Right lobe of liver (tissue), 6 donors: ENCODE measurements around the gene ARID3B. TPM values are rescaled to one million over a fixed set of nuclear protein-coding genes. Genes with fewer than 3 reads are reported as not detected.
"Not testable (repeated sequence)": the region's sequence is repeated elsewhere in the genome, so short reads cannot be mapped to it uniquely, and the experiment has no call there.

Experiments
- ATAC-seq, 4 donors: fragments of 200-7000 bp; cut with Tn5 transposase; one replicate each; pipeline ENCODE4 v1.9.1; 2020; ENCODE audit warnings: mild to moderate bottlenecking in 4 of 4, moderate library complexity in 4 of 4
- DNase-seq, 3 donors: peaks; one replicate each; pipeline ENCODE4 v3.0.0-alpha.2; 2020
- H3K27ac ChIP-seq, 3 donors: fragments of 200-600 bp; one replicate each; pipeline ENCODE4 v1.8.0; 2022
- H3K27me3 ChIP-seq, 2 donors: fragments of 200-600 bp; one replicate each; pipeline ENCODE4 v1.8.0; 2022
- H3K36me3 ChIP-seq, 4 donors: fragments of 200-600 bp; sonication (generic) in 1 of 4; one replicate each; pipeline versions ENCODE4 v1.5.1 to v1.8.0; 2017 to 2022; ENCODE audit warnings: control low read depth in 1 of 4
- H3K4me1 ChIP-seq, 4 donors: fragments of 200-600 bp; sonication (generic) in 1 of 4; one replicate each; pipeline versions ENCODE4 v1.5.1 to v1.8.0; 2017 to 2022; ENCODE audit warnings: control low read depth in 1 of 4
- H3K4me3 ChIP-seq, 3 donors: fragments of 200-600 bp; one replicate each; pipeline ENCODE4 v1.8.0; 2022
- H3K9me3 ChIP-seq, 4 donors: fragments of 200-600 bp; sonication (generic) in 1 of 4; one replicate each; pipeline versions ENCODE4 v1.5.1 to v1.8.0; 2017 to 2022; ENCODE audit warnings: control low read depth in 1 of 4
- POLR2A ChIP-seq: fragments of 450-650 bp; IDR thresholded peaks from one replicate; pipeline ENCODE4 v1.6.1; 2017; ENCODE audit warnings: antibody characterized with exemption, mild to moderate bottlenecking
- WGBS: methylation state at CpG from one replicate; pipeline ENCODE4 v1.1.6; 2018; ENCODE audit warnings: low coverage, low lambda C conversion rate; ENCODE audit not compliant: insufficient coverage; ENCODE audit errors: missing lambda C conversion rate; 5-methylcytosine and 5-hydroxymethylcytosine counted together
- intact Hi-C, 2 donors: fragments of 100-400 bp; cut with DNase I; formaldehyde crosslinking; loops; one replicate each; pipeline versions ENCODE4 v1.11.2 to v1.14.1; 2022
- total RNA-seq, 6 experiments: library from RNA; depleted of rRNA in 2 of 6; stranded (reverse); fragments of >200 nt in 2 of 6; fragmentation: NEBNext Ultra II Directional in 3 of 6; extraction: Animal tissue kit (Norgen Biotek cat#: 25700) in 3 of 6; gene quantifications; one replicate each; pipeline versions ENCODE4 v1.1.0 to v1.2.4, GENCODE V29; 2016 to 2023
- TF ChIP-seq, protein P1 (sequence below), 4 donors: fragments of 200-600 bp in 3 of 4; fragments of 450-650 bp in 1 of 4; IDR thresholded peaks; one replicate each; pipeline versions ENCODE4 v1.5.1 to v1.8.0; 2016 to 2022; ENCODE audit warnings: antibody characterized with exemption in 4 of 4, mild to moderate bottlenecking in 2 of 4
- donor health status: DM: no; HTN: yes; CAD: no.
- donor health status: DM: no; HTN: no; CAD: no.
- donor health status: DM: no; HTN: no; CAD: no.
- donor health status: DM: no; HTN: yes; CAD: no.
- donor health status: DM: no; HTN: yes; CAD: no.

The ARID3B gene
- total RNA-seq, 6 experiments from 2014 or later: 1.5 to 3.2 (median 2.3) TPM

DNA sequence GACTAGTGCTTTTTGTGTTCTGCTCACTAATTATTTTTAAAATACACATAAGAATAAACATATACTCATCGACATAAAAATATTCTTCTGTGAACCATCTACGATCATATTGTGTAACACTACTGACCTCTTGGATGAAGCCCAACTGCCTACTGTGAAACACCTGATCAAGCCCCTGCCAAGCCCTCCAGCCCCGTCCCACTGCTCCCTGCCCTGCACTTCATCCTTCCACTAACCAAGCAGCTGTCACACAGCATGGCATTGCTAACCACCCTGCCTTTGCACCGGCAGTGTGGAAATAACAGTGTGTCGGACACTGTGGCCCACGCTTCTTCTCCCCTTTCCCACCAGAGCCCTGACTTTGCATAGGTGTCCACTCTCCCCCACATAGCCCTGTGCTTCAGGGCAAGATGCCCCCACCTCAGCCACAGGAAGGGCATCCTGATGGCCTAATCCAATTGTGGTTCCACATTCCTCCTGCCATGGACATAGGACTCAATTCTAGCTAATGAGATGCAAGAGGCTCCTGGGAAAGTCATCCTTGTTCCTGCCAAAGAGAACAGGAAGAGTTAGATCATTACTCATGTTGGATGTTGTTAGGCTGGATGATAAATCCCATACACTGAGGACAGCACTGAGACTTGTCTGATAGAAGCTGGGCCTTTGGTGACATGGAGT, 35.0 kb upstream of the ARID3B start:
- no peak overlapping the region for H3K4me3 ChIP-seq
- ATAC-seq: no peak
- no peak overlapping the region for H3K27ac ChIP-seq
- H3K36me3 ChIP-seq: no peaks in the 10 kb centered on the region
- TF ChIP-seq POLR2A: no peak
- TF ChIP-seq, protein P1, sequence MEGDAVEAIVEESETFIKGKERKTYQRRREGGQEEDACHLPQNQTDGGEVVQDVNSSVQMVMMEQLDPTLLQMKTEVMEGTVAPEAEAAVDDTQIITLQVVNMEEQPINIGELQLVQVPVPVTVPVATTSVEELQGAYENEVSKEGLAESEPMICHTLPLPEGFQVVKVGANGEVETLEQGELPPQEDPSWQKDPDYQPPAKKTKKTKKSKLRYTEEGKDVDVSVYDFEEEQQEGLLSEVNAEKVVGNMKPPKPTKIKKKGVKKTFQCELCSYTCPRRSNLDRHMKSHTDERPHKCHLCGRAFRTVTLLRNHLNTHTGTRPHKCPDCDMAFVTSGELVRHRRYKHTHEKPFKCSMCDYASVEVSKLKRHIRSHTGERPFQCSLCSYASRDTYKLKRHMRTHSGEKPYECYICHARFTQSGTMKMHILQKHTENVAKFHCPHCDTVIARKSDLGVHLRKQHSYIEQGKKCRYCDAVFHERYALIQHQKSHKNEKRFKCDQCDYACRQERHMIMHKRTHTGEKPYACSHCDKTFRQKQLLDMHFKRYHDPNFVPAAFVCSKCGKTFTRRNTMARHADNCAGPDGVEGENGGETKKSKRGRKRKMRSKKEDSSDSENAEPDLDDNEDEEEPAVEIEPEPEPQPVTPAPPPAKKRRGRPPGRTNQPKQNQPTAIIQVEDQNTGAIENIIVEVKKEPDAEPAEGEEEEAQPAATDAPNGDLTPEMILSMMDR (IDR thresholded peaks at IDR 0.05): no peak
- intact Hi-C loops: no loop called here
- H3K9me3 ChIP-seq: no peaks in the 10 kb centered on the region
- WGBS: 55% methylated on average over 6 of the region's 6 CpGs
- H3K27me3 ChIP-seq: no peaks in the 10 kb centered on the region
- DNase-seq: no peak
- no peaks in the 10 kb centered on the region for H3K4me1 ChIP-seq

DNA sequence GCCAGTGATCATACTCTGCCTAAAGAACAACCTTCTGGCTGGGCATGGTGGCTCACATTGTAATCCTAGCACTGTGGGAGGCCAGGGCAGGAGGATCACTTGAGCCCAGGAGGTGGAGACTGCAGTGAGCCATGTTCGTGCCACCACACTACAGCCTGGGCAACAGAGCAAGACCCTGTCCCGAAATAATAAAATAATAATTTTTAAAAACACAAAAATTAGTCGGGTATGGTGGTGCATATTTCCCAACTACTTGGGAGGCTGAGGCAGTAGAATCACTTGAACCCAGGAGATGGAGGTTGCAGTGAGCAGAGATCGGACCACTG, 34.5 kb upstream of the ARID3B start:
- ATAC-seq (no peak), DNase-seq (no peak)
- no peaks in the 10 kb centered on the region for H3K27me3 ChIP-seq
- H3K4me1 ChIP-seq: no peaks in the 10 kb centered on the region
- intact Hi-C loops: no loop called here
- 100% methylated on average over 1 of the region's 4 CpGs for WGBS
- TF ChIP-seq, protein P1 (IDR thresholded peaks at IDR 0.05): no peak
- no peak for TF ChIP-seq POLR2A
- no peaks in the 10 kb centered on the region for H3K36me3 ChIP-seq
- no peak overlapping the region for H3K4me3 ChIP-seq
- H3K27ac ChIP-seq: no peak overlapping the region
- H3K9me3 ChIP-seq: no peaks in the 10 kb centered on the region

DNA sequence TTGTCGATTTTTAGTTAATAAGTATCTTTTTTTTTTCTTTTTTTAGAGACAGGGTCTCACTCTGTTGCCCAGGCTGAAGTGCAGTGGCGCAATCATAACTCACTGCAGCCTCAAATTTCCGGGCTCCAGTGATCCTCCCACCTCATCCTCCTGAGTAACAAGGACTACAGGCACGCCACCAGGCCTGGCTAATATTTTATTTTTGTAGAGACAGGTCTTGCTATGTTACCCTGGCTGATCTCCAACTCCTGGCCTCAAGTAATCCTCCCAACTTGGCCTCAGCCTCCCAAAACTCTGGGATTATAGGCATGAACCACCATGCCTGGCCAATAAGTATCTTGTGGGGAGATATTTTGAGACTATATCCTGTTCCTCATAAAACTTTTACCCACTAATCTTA, 29.4 kb upstream of the ARID3B start:
- Histone ChIP-seq H3K36me3 (no peaks in the 10 kb centered on the region), H3K27me3 (no peaks in the 10 kb centered on the region), H3K27ac (no peak overlapping the region), H3K4me3 (no peak overlapping the region), H3K4me1 (no peaks in the 10 kb centered on the region), H3K9me3 (no peaks in the 10 kb centered on the region)
- no peak for DNase-seq
- no peak for ATAC-seq
- TF ChIP-seq POLR2A: no peak
- TF ChIP-seq, protein P1 (IDR thresholded peaks at IDR 0.05): no peak
- 43% methylated on average over 4 of the region's 4 CpGs for WGBS
- intact Hi-C loops: no loop called here

DNA sequence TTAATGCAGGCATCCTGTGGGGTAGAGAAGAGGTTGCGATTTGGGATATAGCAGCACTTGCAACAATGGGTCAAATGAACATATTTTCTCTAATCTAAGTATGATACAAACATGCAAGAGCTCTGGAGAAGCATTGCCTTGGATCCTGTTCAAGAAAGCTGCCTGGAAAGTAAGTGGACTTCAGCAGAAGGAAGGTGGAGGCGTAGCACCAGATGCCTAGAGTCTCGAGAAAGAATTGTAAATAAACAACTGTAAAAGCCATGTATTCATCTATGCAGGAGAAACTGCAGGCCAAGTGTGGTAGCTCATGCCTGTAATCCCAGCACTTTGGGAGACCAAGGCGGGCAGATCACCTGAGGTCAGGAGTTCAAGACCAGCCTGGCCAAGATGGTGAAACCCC, 27.0 kb upstream of the ARID3B start:
- H3K4me1 ChIP-seq, ATAC-seq, H3K4me3 ChIP-seq, H3K36me3 ChIP-seq, DNase-seq, H3K27ac ChIP-seq, H3K27me3 ChIP-seq, intact Hi-C loops, H3K9me3 ChIP-seq: not testable (repeated sequence)
- 66% methylated on average over 3 of the region's 4 CpGs for WGBS

DNA sequence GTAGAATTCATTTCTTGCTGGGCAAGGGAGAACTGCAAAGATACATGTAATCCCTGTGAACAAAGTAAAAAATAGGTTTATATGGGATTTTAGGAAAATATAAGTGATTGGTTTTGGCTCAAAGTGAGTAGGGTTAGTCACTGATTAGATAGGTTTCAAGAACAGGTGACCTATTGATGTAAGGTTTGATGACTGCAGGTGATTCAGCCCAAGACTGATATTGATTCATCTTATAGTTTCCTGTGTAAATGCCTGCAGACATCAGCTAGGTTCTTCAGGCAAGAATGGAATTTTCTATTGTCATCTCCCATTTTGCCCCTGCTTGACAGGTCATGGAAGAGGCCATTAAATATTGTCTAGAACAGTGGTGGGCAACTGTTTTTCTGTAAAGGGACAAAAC, 23.9 kb upstream of the ARID3B start:
- no peak for DNase-seq
- Histone ChIP-seq H3K27me3 (no peaks in the 10 kb centered on the region), H3K36me3 (no peaks in the 10 kb centered on the region), H3K27ac (no peak overlapping the region), H3K4me1 (no peaks in the 10 kb centered on the region), H3K9me3 (no peaks in the 10 kb centered on the region), H3K4me3 (no peak overlapping the region)
- intact Hi-C loops: no loop called here
- no peak for ATAC-seq
- no peak for TF ChIP-seq POLR2A
- TF ChIP-seq, protein P1 (IDR thresholded peaks at IDR 0.05): no peak
